ENCODE measurements around the gene BOC.

The BOC gene

DNA sequence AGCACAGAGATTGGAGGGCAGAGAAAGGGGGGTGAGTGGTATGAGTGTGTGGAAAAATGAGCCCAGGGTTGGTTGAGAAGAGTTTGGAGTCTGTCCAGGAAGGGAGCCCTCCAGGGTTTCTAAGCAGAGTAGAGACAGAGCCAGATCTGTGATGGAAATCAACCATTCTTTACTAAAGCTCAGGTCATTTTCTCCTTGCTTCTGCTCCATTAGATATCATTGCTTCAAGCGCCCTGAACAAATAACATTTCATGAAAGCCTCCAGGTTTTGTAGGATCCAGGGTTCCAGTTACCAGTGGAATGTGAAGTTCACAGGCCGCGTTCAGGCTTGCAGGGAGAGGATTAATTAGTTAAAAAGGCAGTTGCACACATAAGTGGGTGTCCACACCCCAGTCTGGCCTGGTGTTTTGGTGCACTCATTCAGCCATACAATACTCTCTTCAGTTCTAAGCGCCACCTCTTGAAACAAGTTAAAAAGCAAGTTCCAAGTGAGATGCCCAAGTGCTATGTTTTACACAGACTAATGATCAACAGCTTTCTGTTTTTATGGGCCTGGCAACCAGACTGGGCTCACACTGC is 16.4 kb upstream of the BOC start:
- DNase-seq: no peak

DNA sequence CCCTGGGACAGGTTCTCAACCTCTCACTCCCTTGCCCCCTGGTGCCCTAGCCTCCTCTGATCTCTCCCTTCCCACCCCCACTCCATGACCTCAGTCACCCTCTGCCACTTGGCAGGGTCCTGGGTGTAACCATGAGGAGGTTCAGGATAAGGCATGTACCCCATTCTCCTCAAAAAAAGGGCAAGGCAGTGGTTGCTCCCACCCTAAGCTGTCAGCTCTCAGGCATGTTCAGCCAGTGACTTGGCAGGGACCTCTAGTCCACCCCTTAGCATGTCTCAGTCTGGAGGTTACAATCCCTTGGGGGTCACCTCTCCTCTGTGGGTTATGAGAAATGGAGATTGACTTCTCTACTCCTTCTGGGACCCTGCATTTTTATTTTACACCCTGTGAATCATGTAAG is 11.0 kb upstream of the BOC start:
- DNase-seq: no peak

GRCh38 chr3:113200946-113201345 is 10.4 kb upstream of the BOC start:
- DNase-seq: no peak

DNA sequence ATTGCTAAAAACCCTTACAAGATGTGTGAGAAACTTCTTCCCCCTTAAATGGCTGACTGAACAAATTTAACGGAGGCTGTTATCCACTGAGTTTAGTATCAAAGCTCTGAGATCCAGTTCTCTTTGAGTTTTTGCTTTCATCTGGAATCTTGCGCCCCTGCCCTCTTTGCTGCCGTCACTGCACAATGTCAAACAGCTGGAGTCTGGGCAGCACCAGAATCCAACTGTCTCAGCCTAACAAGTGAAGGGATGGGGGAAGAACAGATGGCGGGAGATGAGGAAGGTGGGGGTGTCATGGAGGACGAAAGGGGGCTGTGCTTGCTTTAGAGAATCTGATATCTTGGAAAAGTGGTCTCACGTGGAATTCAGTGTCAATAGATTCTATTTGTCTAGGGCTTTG is 7.0 kb upstream of the BOC start:
- DNase-seq: no peak

DNA sequence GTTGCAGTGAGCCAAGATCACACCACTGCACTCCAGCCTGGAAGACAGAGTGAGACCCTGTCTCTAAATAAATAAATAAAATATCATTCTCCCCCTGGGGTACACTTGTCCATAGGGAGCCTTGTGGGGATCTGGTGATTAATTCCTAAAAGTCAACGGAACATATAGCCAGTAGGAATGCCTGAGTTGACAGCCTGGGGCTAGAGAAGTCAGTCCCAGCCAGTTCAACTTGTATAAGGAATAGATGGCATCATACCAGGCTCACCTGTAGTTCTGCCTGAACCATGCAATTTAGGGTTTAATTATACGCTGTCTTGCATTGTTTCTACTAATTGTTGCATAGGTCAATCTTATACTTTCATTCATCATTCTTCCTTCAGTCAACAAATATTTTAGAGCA is 5.9 kb upstream of the BOC start:
- DNase-seq: no peak

GRCh38 chr3:113210604-113211329 is 590 bp upstream of the BOC start:
- no peak for DNase-seq

DNA sequence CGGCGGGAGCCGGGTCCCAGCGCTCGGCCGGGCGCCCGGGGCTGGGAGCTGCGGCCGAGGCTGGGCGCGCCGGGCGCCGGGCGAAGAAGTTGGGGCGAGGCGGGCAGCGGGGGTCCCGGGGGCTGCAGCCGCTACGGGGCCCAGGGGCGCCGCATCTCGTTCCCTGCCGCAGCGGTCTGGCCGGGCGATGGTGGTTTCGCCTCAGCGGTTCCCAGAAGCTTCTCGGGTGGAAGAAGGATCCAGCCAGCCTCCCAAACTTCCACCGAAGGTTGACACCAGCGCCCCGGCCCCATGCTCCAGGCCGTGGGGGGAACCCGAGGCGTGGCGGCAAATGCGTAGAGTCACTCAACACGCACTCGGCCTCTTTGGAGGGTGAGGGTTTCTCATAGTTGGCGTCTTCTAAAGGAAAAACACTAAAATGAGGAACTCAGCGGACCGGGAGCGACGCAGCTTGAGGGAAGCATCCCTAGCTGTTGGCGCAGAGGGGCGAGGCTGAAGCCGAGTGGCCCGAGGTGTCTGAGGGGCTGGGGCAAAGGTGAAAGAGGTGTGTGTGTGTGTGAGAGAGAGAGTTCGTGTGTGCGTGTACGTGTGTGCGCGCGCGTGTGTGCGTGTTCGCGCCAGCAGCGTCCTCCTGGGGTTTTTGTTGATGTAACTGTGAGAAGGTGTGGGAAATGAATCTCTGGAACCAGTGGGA is 940 bp downstream of the BOC start:
- DNase-seq: peak; percentile 27 to 39

DNA sequence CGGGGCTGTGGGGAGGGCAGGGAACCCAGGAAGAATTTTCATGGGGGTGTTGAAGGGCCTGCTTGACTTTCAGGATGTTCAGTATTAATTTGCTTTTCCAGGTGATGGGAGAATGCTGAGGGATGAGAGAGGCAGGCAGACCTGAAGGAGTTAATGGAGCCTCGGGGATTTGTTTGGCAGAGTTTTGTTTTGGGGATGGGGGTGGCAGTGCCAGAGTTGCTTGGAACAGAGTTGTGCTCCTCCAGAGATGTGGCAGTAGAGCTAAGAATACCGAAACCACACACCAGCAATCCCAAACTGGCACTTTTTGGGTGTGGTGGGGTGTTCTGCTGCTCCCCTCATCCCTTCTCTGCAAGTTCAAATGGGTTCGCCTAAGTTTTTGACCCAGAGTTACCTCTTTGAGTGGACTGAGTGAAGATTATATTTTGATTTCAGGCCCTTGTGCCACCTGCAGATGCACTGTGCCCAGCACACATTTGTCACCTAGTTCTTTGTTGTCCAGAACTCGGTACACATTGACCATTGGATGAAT is 1.6 kb downstream of the BOC start:
- DNase-seq: no peak

DNA sequence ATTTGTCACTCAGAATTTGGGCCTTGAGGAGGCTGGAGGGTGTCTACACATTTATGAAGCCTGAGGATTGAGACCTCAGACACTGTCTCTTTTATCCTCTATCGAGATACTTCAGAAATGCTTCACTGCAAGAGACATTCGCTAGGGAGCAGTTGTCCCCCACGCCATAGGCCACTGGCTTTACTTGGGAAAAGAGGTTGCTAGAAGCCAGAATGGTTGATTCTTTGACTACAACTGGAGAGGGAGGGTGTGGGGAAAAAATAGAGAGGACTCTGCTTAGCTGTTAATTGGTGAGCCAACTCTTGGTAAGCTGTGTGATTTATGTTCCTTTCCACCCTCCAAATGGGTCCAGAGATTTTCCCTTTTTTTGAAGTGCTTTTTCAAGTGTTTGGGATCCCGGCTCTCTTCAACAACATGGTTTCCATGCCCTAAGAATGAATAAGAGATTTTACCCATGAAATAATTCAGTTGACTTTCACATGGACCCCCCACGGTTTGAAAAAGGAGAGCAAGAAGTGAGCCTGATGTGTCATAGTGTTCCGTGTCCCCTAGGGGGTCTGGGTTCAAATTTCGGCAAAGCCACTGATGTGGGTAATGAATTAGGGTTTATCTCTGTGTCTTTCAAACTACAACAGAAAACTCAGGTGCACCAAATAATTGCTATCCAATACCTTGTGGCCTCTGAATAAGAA is 2.7 kb downstream of the BOC start:
- no peak for DNase-seq

DNA sequence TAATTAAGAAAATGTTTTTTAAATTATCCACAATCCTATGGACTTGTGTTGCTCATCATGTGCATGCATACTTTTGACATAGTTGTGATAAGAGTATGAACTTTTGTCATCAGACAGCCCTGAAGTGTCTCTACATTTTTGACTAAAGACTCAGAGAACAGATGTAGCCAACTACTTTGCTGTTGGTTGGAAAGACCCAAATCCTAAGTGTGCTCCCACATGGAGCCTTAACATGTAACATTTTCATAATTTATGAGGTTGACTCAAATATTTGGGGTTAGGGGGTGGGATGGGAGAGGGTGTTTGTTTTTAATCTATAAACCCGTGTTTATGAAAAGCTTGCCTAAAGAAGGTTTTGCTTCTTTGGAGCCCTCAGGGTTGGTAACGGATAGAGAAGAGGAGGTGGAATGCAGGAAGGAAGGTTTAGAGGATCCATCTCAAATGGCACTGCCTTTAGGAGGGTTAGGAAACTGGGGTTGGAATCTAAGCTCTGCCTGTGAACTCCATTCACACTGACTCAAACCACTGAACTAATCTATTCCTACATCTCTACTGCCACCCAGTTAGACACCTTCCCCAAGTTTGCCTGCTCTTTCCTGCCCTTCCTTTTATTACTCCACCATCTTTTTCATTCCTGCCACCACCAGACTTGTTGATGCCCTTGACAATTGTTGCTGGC is 3.7 kb downstream of the BOC start:
- no peak for DNase-seq

DNA sequence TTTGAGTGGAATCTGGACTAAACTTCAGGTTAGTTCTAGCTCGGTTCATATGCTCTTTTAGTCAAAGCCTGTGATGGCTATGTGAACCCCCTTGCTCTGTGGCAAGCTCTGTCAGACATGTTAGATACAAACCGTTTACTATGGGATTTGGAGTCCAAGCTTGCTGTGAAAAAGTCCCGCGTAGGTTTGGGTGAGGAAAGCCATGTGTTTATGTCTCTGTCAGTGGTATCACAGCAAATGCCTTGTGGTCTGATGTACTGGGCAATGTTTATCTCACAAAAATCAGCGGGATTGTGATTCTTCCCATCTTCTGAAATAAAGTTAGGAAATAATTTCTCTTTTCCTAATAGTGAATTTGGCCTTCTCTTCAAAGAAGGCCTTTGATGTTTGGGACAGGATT is 5.0 kb downstream of the BOC start:
- DNase-seq: no peak

GRCh38 chr3:113218011-113218680 is 6.8 kb downstream of the BOC start:
- DNase-seq: no peak

DNA sequence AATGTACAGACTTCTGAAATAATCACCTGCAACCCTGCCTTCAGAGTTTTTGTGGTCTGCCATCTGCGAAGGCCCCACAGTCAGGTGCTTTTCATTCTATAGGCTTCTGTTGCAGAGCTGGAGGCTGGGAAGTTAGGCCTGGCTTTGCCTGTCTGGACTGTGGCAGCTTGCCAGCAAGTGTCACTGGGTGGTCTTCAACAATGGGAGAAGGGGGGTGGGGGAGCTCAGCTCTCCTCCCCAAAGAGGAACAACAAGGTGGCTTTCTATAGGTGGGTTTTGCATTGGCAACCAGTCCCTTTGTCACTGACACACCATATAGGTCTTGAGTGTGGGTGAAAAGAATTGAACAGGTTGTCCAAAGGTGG is 7.3 kb downstream of the BOC start:
- DNase-seq: no peak

DNA sequence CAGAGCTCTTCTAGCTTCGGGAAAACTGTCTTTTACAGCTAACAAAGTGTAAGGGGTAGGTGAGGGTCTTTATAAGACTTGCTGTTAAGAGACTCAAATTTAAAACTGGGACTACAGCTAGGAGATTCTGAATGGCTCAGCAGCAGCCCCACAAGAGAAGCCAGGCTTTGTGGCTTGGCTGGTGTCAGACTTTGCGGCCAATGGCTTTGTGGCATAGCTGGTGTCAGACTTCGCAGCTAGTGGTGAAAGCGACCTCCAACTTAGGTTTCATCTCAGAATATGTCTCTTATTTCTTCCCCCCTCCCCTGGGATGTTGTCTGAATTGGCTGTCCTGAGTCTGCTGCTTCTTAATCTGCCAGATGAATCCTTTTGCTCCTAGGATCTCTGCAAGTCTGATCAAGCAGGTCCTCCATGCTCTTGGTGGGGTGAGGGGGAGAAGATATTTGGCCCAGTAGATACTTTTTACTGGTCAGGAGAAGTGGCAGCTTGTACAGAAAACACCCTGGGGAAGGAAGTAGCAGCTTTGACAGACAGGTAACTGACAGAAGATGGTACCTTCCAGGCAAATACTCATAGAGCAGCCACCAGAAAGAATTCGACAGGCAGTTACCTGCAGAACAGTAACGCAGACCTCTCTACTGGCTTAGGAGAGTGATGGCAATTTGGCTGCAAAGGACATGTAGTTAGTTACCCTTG is 8.4 kb downstream of the BOC start:
- no peak for DNase-seq

- no peak for DNase-seq
Observed at GRCh38 chr3:113220721-113221120, 9.4 kb downstream of the BOC start.

DNA sequence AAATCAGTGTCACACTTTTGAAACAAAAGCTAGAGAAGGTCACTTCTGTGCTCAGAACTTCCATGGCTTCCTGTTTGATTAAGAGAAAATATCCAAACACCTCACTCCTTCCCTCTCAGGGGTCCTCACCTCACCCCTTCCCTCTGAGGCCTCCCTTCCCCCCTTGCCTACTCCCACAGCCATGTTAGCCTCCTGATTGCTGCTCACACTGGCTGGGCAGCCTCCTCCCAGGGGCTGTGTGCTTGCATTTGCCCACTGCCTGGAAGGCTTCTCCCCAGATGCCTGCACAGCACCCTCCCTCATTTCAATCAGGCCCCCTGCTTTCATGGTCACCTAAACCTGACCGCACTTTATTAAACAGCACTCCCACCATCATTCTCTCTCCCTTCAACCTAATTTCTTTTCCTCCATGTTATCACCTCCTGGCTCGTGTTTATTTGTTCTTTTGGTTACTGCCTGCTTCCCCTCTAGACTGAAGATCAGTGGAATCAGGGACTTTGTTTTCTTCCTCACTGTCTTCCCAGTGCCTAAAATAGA is 10.4 kb downstream of the BOC start:
- no peak for DNase-seq

- DNase-seq: no peak
Observed at GRCh38 chr3:113222451-113223086, 11.2 kb downstream of the BOC start.

DNA sequence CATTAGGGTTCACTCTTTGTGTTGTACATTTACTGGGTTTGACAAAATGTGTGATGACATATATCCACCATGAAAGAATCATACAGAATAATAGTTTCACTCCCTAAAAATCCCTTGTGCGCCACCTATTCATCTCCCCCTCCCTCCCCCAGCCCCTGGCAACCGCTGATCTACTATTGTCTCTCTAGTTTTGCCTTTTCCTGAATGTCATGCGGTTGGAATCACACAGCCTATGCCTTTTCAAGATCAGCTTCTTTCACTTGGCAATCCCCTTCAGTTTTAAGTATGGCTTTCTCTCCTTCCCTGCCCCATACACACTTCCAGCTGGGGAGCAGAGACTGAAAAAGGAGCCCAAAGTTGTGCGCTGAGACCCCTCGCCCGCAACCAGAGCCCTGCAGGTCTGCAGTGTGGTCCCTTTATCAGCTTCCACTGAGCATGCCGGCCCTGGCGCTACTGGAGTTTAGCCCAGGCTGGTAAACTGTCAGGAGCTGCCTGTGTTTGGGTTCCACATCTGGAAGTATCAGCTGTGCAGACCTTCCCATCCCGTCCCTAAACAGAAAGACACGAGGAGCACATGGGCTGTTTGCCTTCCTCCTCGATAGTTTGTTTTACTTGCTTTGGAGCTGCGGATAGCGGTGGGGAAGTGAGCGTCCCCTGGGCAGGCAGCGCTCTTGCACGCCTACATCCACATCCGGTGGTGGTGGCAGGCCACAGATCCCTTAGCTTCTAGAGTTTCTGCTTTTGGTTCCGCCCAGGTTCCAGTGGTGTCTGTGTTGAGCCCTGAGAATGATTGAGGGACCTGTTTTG is 12.3 kb downstream of the BOC start:
- peak in 1 of 2 experiments; percentile 50 for DNase-seq

- no peak for DNase-seq
Observed at GRCh38 chr3:113225286-113225685, 13.9 kb downstream of the BOC start.

GRCh38 chr3:113226491-113226890 is 15.1 kb downstream of the BOC start:
- DNase-seq: no peak
